Esophagus muscularis mucosa (tissue), 3 donors: ENCODE measurements around the gene NAALADL1.

Source experiments
- EP300 ChIP-seq: sonication (generic); formaldehyde crosslinking; IDR thresholded peaks from one replicate; pipeline ENCODE4 v1.6.1; 2017; ENCODE audit warnings: antibody characterized with exemption
- TF ChIP-seq, protein P1 (sequence below), 3 experiments: fragments of 200-600 bp in 2 of 3; fragments of 450-650 bp in 1 of 3; sonication (generic) in 2 of 3; IDR thresholded peaks; one replicate each; pipeline ENCODE4 v1.5.1; 2017 to 2019; ENCODE audit warnings: antibody characterized with exemption in 3 of 3, mild to moderate bottlenecking in 2 of 3, moderate library complexity in 1 of 3

DNA sequence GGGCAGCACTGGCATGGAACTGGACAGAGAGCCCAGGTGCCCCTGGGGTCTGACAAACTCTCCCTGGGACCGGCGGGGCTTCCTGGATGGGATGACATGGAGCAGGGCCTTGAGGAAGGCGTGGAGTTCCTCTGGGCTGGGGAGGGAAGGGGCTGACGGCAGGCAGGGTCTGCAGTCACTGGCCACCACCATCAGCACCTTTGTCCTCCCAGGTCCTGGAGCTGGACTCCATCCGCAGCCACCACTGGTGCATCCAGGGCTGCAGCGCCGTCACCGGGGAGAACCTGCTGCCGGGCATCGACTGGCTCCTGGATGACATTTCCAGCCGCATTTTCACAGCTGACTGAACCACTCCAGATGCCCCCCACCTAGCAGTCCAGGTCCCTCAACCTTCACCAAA is 36.8 kb downstream of the NAALADL1 start:
- TF ChIP-seq, protein P1, sequence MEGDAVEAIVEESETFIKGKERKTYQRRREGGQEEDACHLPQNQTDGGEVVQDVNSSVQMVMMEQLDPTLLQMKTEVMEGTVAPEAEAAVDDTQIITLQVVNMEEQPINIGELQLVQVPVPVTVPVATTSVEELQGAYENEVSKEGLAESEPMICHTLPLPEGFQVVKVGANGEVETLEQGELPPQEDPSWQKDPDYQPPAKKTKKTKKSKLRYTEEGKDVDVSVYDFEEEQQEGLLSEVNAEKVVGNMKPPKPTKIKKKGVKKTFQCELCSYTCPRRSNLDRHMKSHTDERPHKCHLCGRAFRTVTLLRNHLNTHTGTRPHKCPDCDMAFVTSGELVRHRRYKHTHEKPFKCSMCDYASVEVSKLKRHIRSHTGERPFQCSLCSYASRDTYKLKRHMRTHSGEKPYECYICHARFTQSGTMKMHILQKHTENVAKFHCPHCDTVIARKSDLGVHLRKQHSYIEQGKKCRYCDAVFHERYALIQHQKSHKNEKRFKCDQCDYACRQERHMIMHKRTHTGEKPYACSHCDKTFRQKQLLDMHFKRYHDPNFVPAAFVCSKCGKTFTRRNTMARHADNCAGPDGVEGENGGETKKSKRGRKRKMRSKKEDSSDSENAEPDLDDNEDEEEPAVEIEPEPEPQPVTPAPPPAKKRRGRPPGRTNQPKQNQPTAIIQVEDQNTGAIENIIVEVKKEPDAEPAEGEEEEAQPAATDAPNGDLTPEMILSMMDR (IDR thresholded peaks at IDR 0.05): no peak
- no peak for TF ChIP-seq EP300
